MM.1S (cell line): Measurements from ENCODE around the gene BAZ2A.

Experiments
- DNase-seq: peaks from one replicate; pipeline ENCODE4 v3.0.0-alpha.2; 2015
- H2AFZ ChIP-seq: fragments of 300-600 bp; sonication (generic); 2 replicates; pipeline ENCODE4 v1.6.0; 2016; ENCODE audit warnings: antibody characterized with exemption, low read length
- H3F3A ChIP-seq: fragments of 300-600 bp; sonication (generic); 2 replicates; pipeline ENCODE4 v1.6.1; 2016; ENCODE audit warnings: mild to moderate bottlenecking, antibody characterized with exemption, low read length, moderate library complexity, mixed read lengths; ENCODE audit not compliant: insufficient read depth
- H3K27ac ChIP-seq: fragments of 300-600 bp; sonication (generic); 2 replicates; pipeline ENCODE4 v1.5.1; 2016; ENCODE audit warnings: mild to moderate bottlenecking, low read length
- H3K27me3 ChIP-seq: fragments of 300-600 bp; sonication (generic); replicated peaks from 2 replicates; pipeline ENCODE4 v1.6.0; 2016; ENCODE audit warnings: low read length; ENCODE audit not compliant: insufficient read depth
- H3K36me3 ChIP-seq: fragments of 300-600 bp; sonication (generic); replicated peaks from 2 replicates; pipeline ENCODE4 v1.6.1; 2016; ENCODE audit warnings: mild to moderate bottlenecking, low read length, mixed read lengths; ENCODE audit not compliant: insufficient read depth
- H3K4me1 ChIP-seq: fragments of 300-600 bp; sonication (generic); 2 replicates; pipeline ENCODE4 v1.6.1; 2016; ENCODE audit warnings: low read length, mixed read lengths
- H3K4me2 ChIP-seq: fragments of 300-600 bp; sonication (generic); 2 replicates; pipeline ENCODE4 v1.6.0; 2016; ENCODE audit warnings: low read depth, low read length
- H3K4me3 ChIP-seq: fragments of 300-600 bp; sonication (generic); 2 replicates; pipeline ENCODE4 v1.5.1; 2016; ENCODE audit warnings: low read length, mixed read lengths
- H3K79me2 ChIP-seq: fragments of 300-600 bp; sonication (generic); 2 replicates; pipeline ENCODE4 v1.6.1; 2016; ENCODE audit warnings: mixed run types, low read length, mixed read lengths
- H3K9ac ChIP-seq: fragments of 300-600 bp; sonication (generic); 2 replicates; pipeline ENCODE4 v1.6.1; 2016; ENCODE audit warnings: low read length, mixed read lengths
- H3K9me2 ChIP-seq: fragments of 300-600 bp; sonication (generic); replicated peaks from 2 replicates; pipeline ENCODE4 v1.6.1; 2016; ENCODE audit warnings: mild to moderate bottlenecking, low read length, mixed read lengths; ENCODE audit not compliant: insufficient read depth
- H3K9me3 ChIP-seq: fragments of 300-600 bp; sonication (generic); replicated peaks from 2 replicates; pipeline ENCODE4 v1.6.1; 2016; ENCODE audit warnings: mild to moderate bottlenecking, low read length, mixed read lengths; ENCODE audit not compliant: insufficient read depth
- H4K20me1 ChIP-seq: fragments of 300-600 bp; sonication (generic); 2 replicates; pipeline ENCODE4 v1.6.1; 2016; ENCODE audit warnings: mild to moderate bottlenecking, low read length, moderate library complexity, mixed read lengths; ENCODE audit not compliant: insufficient read depth
- CTCF ChIP-seq: fragments of 300-600 bp; sonication (generic); IDR thresholded peaks from 2 replicates; pipeline ENCODE4 v1.5.1; 2016; ENCODE audit warnings: antibody characterized with exemption, low read length, mixed read lengths
- EZH2 ChIP-seq: fragments of 300-600 bp; sonication (generic); optimal IDR thresholded peaks from 2 replicates; pipeline ENCODE3; 2017; ENCODE audit warnings: low read depth, mild to moderate bottlenecking, antibody characterized with exemption, low read length, mixed read lengths
- EZH2phosphoT487 ChIP-seq: fragments of 300-600 bp; sonication (generic); IDR thresholded peaks from 2 replicates; pipeline ENCODE4 v1.6.1; 2018; ENCODE audit warnings: antibody characterized with exemption, low read length

Gene BAZ2A

GRCh38 chr12:56591961-56592360, 38.2 kb downstream of the BAZ2A start:
- DNase-seq, result no peak
- no peak overlapping the region for H3K9ac ChIP-seq

GRCh38 chr12:56591126-56591525, 39.0 kb downstream of the BAZ2A start:
- Histone ChIP-seq H3K27ac (no peak overlapping the region), H3K9me3 (no peaks in the 10 kb centered on the region), H3K9ac (no peak overlapping the region), H2AFZ (no peak overlapping the region), H3K4me3 (no peak overlapping the region), H3F3A (peaks cover 13% of the 10 kb centered on the region), H3K4me1 (peaks cover 16% of the 10 kb centered on the region), H3K79me2 (no peaks in the 10 kb centered on the region), H3K4me2 (no peak overlapping the region), H4K20me1 (no peaks in the 10 kb centered on the region), H3K9me2 (no peaks in the 10 kb centered on the region), H3K27me3 (no peaks in the 10 kb centered on the region), H3K36me3 (no peaks in the 10 kb centered on the region)
- peak; percentile 14 for DNase-seq
- no peak for TF ChIP-seq CTCF
- TF ChIP-seq EZH2phosphoT487, result no peak

More at GRCh38 chr12:56591961-56592360, 38.2 kb downstream of the BAZ2A start:
- no peaks in the 10 kb centered on the region for H3K9me3 ChIP-seq
- TF ChIP-seq EZH2, result no peak
- no peak for TF ChIP-seq CTCF
- no peaks in the 10 kb centered on the region for H3K36me3 ChIP-seq
- H3K4me1 ChIP-seq, result peaks cover 16% of the 10 kb centered on the region
- H3F3A ChIP-seq, result peaks cover 17% of the 10 kb centered on the region
- H3K27me3 ChIP-seq, result no peaks in the 10 kb centered on the region
- H3K4me3 ChIP-seq, result no peak overlapping the region
- no peak overlapping the region for H3K27ac ChIP-seq
- no peaks in the 10 kb centered on the region for H3K9me2 ChIP-seq
- no peak overlapping the region for H2AFZ ChIP-seq
- no peaks in the 10 kb centered on the region for H3K79me2 ChIP-seq
- H4K20me1 ChIP-seq, result no peaks in the 10 kb centered on the region
- no peak overlapping the region for H3K4me2 ChIP-seq

GRCh38 chr12:56590237-56590830, 39.8 kb downstream of the BAZ2A start:
- no peaks in the 10 kb centered on the region for H3K9me3 ChIP-seq
- H3K4me3 ChIP-seq, result no peak overlapping the region
- H3K9me2 ChIP-seq, result no peaks in the 10 kb centered on the region
- no peaks in the 10 kb centered on the region for H4K20me1 ChIP-seq
- peak; percentile 34 for DNase-seq
- TF ChIP-seq EZH2phosphoT487, result no peak
- TF ChIP-seq CTCF, result peak; percentile 63
- no peaks in the 10 kb centered on the region for H3K79me2 ChIP-seq
- H3K36me3 ChIP-seq, result no peaks in the 10 kb centered on the region
- no peak overlapping the region for H3K9ac ChIP-seq
- H2AFZ ChIP-seq, result no peak overlapping the region
- no peak overlapping the region for H3K4me2 ChIP-seq
- no peaks in the 10 kb centered on the region for H3K27me3 ChIP-seq
- H3K4me1 ChIP-seq, result peaks cover 16% of the 10 kb centered on the region
- H3F3A ChIP-seq, result peaks cover 9% of the 10 kb centered on the region
- no peak overlapping the region for H3K27ac ChIP-seq
